HUES64 (cell line): ENCODE data around the gene FJX1.

ENCODE experiments used
- H3K27ac ChIP-seq: 2 replicates; pipeline ENCODE4 v1.7.0; 2013; ENCODE audit warnings: low read depth, low read length, inconsistent platforms
- H3K27me3 ChIP-seq: 2 replicates; pipeline ENCODE4 v1.6.1; 2013; ENCODE audit warnings: mild to moderate bottlenecking, low read length; ENCODE audit not compliant: insufficient read depth
- H3K36me3 ChIP-seq: 2 replicates; pipeline ENCODE4 v1.6.1; 2013; ENCODE audit warnings: mild to moderate bottlenecking, low read length; ENCODE audit not compliant: insufficient read depth
- H3K4me1 ChIP-seq: 2 replicates; pipeline ENCODE4 v1.6.1; 2013; ENCODE audit warnings: mild to moderate bottlenecking, low read length, moderate library complexity; ENCODE audit not compliant: insufficient read depth
- H3K4me3 ChIP-seq: 2 replicates; pipeline ENCODE4 v1.5.1; 2013; ENCODE audit warnings: mild to moderate bottlenecking, low read length, moderate library complexity
- H3K9ac ChIP-seq: 2 replicates; pipeline ENCODE4 v1.6.1; 2013; ENCODE audit warnings: mild to moderate bottlenecking, low read depth, low read length
- H3K9me3 ChIP-seq: 2 replicates; pipeline ENCODE4 v1.6.1; 2013; ENCODE audit warnings: low read depth, low read length; ENCODE audit not compliant: insufficient read depth
- WGBS: fragments of 150-250, 120-280 bp; methylation state at CpG from one replicate; pipeline ENCODE4 v1.1.7; 2013; ENCODE audit warnings: missing lambda C conversion rate; 5-methylcytosine and 5-hydroxymethylcytosine counted together

Gene FJX1

DNA sequence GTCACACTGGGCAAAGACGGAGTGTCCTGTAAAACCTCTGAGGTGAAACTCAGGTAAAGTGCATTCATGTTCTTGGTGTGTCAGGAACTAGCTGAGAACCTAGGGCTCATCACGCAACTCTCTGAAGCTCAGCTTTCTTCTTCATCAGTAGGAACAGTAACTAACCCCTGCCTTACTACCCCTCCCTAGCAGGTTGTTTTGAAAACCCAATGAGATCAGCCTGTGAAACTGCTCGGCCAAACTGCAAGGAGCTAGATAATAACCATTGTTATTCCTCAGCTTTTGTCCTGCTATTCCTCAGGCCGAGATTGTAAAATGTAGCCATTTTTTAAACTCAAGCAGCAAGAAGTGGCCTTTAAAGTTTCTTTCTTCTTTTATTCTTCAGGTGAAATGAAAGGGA lies 9.8 kb upstream of the FJX1 start:
- Histone ChIP-seq H3K27me3 (no peaks in the 10 kb centered on the region), H3K36me3 (no peaks in the 10 kb centered on the region), H3K9me3 (no peaks in the 10 kb centered on the region), H3K27ac (no peak overlapping the region), H3K4me3 (no peak overlapping the region), H3K4me1 (peaks cover 17% of the 10 kb centered on the region), H3K9ac (no peak overlapping the region)
- 50% methylated on average over 4 of the region's 4 CpGs for WGBS

DNA sequence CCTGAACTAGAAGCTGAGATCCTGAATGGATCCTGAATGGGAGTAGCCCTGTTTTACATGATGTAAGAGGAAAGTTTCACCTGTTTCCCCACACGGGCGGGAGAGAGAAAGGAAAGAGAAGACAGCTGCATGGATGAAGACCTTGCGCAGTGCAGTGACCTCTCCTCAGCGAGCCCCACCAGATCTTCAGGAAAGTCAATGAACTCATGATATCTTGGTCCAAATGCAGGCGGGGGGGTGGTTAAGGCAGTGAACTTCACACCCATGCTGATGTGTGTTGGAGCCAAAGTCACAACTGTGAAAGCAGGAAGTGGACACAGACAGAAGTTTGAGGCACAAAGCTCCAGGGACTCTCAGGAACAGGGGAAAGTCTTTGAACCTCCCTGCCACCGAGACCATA lies 8.6 kb upstream of the FJX1 start:
- Histone ChIP-seq H3K4me3 (no peak overlapping the region), H3K4me1 (peaks cover 17% of the 10 kb centered on the region), H3K36me3 (no peaks in the 10 kb centered on the region), H3K9me3 (no peaks in the 10 kb centered on the region), H3K9ac (no peak overlapping the region), H3K27me3 (no peaks in the 10 kb centered on the region), H3K27ac (no peak overlapping the region)
- WGBS, result 93% methylated on average over 6 of the region's 6 CpGs

DNA sequence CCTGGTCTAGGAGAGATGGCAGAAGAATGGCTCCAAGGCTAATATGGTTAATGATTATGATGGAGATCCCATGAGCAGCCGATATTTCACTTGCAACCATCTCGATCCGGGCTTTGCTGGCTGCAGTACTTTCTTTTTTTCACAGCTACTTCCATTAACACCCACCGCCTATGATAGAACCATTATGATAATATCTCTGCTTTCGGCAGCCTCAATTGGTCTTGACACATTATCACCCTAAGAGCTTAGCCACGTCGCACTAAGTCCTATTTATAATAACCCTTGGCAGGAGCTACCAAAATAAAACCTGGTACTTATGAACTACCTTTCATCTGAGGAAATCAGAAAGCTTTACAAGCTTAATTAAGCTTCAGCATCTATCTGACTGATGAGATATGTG lies 7.6 kb upstream of the FJX1 start:
- H3K4me3 ChIP-seq, result no peak overlapping the region
- WGBS, result 93% methylated on average over 7 of the region's 7 CpGs

DNA sequence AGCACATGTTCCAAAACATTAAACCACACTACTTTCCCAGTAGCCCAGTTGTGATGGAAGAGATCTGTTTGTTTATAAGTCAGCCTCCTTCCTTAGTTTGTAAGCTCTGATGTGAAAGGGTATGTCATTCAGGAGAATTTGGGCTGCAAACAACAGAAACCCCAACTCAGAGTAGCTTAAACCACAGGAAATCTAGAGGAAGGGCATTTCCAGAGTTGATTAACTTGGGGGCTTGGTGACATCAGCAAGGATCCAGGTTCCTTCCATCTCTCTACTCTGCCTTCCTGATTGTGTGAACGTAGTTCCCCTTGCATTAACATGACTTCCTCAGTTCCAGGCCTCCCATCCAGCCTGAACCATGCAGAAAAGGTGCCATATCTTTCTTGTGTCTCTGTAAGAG lies 6.5 kb upstream of the FJX1 start:
- H3K36me3 ChIP-seq, result no peaks in the 10 kb centered on the region
- WGBS, result 92% methylated on average over 1 of the region's 1 CpG
- no peak overlapping the region for H3K27ac ChIP-seq
- H3K27me3 ChIP-seq, result peaks cover 4% of the 10 kb centered on the region
- H3K4me1 ChIP-seq, result peaks cover 35% of the 10 kb centered on the region
- no peaks in the 10 kb centered on the region for H3K9me3 ChIP-seq
- H3K9ac ChIP-seq, result no peak overlapping the region
- H3K4me3 ChIP-seq, result no peak overlapping the region

More for the DNA sequence above, 7.6 kb upstream of the FJX1 start:
- no peaks in the 10 kb centered on the region for H3K27me3 ChIP-seq
- H3K9me3 ChIP-seq, result no peaks in the 10 kb centered on the region
- H3K36me3 ChIP-seq, result no peaks in the 10 kb centered on the region
- H3K9ac ChIP-seq, result no peak overlapping the region
- H3K27ac ChIP-seq, result no peak overlapping the region
- peaks cover 25% of the 10 kb centered on the region for H3K4me1 ChIP-seq

DNA sequence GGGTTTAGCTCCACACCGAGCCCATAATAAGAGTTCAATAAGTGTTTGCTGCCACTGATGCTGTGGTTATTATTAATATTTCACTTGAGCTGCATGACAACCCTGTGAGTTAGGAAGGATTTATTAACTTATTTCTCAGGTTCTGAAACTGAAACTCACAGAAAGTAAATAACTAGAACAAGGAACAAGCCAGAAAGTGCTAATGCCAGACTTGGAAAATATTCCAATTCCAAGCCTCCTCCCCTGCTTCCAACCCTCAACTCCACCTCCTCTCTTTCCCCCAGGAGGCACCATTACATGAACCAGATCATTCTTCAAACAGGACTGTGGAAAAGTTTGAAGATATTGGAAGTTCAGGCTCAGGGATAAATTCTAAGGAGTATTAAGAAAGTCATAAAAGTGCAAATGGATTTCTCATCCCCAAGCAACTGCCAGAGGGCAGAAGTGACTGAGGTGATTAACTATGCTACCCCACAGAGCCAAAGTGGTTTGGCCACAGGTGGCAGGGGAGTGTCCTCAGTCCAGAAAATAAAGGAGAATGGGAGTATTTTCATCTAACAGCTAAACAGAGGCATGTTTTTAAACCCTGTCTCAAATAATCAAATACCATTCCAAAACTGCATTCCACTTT lies 3.2 kb upstream of the FJX1 start:
- H3K27ac ChIP-seq, result no peak overlapping the region
- H3K9me3 ChIP-seq, result no peaks in the 10 kb centered on the region
- no peak overlapping the region for H3K9ac ChIP-seq
- WGBS, result 96% methylated on average over 1 of the region's 1 CpG
- no peaks in the 10 kb centered on the region for H3K36me3 ChIP-seq
- no peak overlapping the region for H3K4me3 ChIP-seq
- H3K27me3 ChIP-seq, result peaks cover 22% of the 10 kb centered on the region
- H3K4me1 ChIP-seq, result peaks cover 26% of the 10 kb centered on the region; the same call in 1 of the 2 replicates

DNA sequence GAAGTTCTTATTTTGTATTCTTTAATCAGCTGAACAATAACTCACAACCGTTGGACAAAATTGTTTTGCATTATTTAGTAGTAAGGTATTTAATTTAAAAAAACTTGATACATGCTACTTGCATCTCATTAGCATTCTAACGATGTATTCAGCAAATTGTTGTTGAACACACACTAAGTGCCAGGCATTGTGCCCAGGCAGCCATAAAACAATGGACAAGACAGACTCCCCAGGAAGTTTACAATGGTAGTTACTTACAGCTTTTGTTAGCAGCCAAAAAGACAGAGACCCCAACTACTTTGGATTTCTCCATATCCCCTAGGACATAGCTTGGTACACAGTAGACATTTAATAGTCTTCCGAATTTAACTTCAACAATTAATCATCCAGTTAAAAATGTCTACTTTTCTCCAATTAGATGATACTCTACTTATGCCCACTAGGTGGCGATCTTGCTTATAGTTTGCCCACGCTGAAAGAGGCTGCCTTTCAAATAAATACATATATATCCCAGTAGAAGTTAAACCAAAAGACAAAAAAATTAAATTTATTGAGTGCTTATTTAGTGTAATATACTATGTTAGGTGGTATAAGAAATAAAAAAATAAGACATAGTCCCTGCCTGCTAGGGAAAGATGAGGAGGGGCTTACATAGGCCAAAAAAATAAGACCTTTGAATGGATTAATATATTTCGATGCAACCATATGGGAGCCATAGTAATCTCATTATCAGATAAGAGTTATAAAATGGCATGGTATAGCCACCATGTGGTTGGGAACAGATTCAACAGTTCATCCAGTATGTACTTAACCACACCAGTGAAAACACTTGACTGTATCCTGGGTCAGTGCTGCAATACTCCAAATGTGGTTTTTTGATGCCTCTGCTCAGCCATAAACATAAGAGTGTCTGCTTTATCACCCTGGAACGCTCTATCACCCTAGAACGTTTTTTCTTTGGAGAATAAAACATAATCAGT lies 2.0 kb upstream of the FJX1 start:
- Histone ChIP-seq H3K4me3 (no peak overlapping the region), H3K9ac (no peak overlapping the region), H3K4me1 (peaks cover 34% of the 10 kb centered on the region), H3K27me3 (peaks cover 34% of the 10 kb centered on the region), H3K36me3 (peaks cover 5% of the 10 kb centered on the region; the same call in 1 of the 2 replicates), H3K9me3 (no peaks in the 10 kb centered on the region), H3K27ac (no peak overlapping the region)
- 37% methylated on average over 7 of the region's 8 CpGs for WGBS

DNA sequence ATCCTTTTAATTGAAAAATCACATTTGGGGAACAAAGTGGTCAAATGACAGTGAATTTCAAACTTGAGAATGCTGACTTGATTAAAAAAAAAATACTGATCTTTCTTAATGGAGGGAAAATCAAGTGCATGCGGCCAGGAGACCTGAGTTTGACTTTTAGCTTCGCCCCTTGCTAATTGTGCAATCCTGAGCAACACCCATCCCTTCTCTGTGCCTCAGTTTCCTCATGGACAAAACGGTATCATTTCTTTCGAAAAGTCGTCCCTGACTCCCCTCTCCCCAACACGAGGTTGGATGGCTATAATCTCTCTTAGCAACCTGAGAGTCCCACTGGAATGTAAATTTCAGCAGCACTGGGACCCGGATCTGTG lies 959 bp upstream of the FJX1 start:
- Histone ChIP-seq H3K9ac (no peak overlapping the region), H3K4me1 (peaks cover 45% of the 10 kb centered on the region), H3K36me3 (peaks cover 8% of the 10 kb centered on the region; the same call in 1 of the 2 replicates), H3K4me3 (peak overlapping the region; percentile 71), H3K9me3 (no peaks in the 10 kb centered on the region), H3K27ac (no peak overlapping the region), H3K27me3 (peaks cover 34% of the 10 kb centered on the region)
- WGBS, result 49% methylated on average over 7 of the region's 7 CpGs

DNA sequence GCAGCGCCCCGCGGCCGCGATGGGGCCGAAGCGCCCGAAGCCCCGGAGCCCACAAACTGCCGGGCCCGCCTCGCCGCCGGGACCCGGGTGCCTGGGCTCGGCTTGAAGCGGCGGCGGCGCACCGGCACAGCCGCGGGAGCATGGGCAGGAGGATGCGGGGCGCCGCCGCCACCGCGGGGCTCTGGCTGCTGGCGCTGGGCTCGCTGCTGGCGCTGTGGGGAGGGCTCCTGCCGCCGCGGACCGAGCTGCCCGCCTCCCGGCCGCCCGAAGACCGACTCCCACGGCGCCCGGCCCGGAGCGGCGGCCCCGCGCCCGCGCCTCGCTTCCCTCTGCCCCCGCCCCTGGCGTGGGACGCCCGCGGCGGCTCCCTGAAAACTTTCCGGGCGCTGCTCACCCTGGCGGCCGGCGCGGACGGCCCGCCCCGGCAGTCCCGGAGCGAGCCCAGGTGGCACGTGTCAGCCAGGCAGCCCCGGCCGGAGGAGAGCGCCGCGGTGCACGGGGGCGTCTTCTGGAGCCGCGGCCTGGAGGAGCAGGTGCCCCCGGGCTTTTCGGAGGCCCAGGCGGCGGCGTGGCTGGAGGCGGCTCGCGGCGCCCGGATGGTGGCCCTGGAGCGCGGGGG lies 346 bp downstream of the FJX1 start:
- H3K27ac ChIP-seq, result peak overlapping the region; percentile 22; the same call in 1 of the 2 replicates
- peak overlapping the region; percentile 71 for H3K4me3 ChIP-seq
- H3K9ac ChIP-seq, result peak overlapping the region; percentile 80
- H3K9me3 ChIP-seq, result no peaks in the 10 kb centered on the region
- H3K4me1 ChIP-seq, result peaks cover 47% of the 10 kb centered on the region
- H3K36me3 ChIP-seq, result peaks cover 8% of the 10 kb centered on the region; the same call in 1 of the 2 replicates
- WGBS, result under 1% methylated on average over 91 of the region's 91 CpGs
- peaks cover 34% of the 10 kb centered on the region for H3K27me3 ChIP-seq

DNA sequence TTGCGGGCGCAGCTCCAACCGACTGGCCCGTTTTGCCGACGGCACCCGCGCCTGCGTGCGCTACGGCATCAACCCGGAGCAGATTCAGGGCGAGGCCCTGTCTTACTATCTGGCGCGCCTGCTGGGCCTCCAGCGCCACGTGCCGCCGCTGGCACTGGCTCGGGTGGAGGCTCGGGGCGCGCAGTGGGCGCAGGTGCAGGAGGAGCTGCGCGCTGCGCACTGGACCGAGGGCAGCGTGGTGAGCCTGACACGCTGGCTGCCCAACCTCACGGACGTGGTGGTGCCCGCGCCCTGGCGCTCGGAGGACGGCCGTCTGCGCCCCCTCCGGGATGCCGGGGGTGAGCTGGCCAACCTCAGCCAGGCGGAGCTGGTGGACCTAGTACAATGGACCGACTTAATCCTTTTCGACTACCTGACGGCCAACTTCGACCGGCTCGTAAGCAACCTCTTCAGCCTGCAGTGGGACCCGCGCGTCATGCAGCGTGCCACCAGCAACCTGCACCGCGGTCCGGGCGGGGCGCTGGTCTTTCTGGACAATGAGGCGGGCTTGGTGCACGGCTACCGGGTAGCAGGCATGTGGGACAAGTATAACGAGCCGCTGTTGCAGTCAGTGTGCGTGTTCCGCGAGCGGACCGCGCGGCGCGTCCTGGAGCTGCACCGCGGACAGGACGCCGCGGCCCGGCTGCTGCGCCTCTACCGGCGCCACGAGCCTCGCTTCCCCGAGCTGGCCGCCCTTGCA lies 1.0 kb downstream of the FJX1 start:
- peak overlapping the region; percentile 80 for H3K9ac ChIP-seq
- H3K4me3 ChIP-seq, result peak overlapping the region; percentile 71
- H3K27me3 ChIP-seq, result peaks cover 34% of the 10 kb centered on the region
- H3K36me3 ChIP-seq, result peaks cover 8% of the 10 kb centered on the region; the same call in 1 of the 2 replicates
- WGBS, result under 1% methylated on average over 84 of the region's 84 CpGs
- H3K27ac ChIP-seq, result no peak overlapping the region
- no peaks in the 10 kb centered on the region for H3K9me3 ChIP-seq
- peaks cover 47% of the 10 kb centered on the region for H3K4me1 ChIP-seq

DNA sequence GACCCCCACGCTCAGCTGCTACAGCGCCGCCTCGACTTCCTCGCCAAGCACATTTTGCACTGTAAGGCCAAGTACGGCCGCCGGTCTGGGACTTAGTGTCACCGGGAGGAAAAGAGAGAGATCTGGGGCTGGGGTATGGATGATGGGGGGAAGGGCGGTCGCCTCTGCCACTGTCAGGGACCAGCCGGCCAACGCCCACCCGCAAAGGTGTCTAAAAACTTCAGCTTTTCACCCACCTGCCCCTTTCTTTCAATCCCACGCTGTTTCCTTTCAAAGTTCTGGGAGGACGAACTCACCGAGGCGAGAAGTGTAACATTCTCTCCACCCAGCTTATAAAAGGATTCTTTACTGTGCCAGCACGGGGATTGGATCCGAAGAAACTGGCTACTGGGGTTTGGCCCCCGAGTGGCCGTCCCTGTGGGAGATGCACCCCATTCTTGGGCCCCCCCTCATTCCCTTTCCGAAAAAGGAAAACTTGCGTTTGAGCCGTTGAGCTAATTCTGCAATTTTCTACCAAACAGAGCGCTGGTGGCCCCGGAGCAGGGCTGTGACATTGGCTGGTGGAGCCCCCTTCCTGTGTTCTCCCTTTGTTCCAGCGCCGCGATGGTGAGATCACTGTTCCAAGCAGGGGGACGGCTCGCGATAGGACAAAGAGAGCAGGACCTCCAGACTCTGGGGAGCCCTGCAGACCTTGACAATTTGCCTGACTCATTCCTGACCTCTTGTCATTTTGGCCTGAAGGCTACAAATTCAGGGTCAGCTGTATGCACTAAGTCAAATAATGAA lies 1.8 kb downstream of the FJX1 start:
- H3K27me3 ChIP-seq, result peaks cover 34% of the 10 kb centered on the region
- WGBS, result 1% methylated on average over 33 of the region's 33 CpGs
- no peaks in the 10 kb centered on the region for H3K9me3 ChIP-seq
- H3K4me1 ChIP-seq, result peaks cover 45% of the 10 kb centered on the region
- peak overlapping the region; percentile 46; the same call in 1 of the 2 replicates for H3K27ac ChIP-seq
- peak overlapping the region; percentile 71 for H3K4me3 ChIP-seq
- H3K36me3 ChIP-seq, result peaks cover 8% of the 10 kb centered on the region; the same call in 1 of the 2 replicates
- peak overlapping the region; percentile 80 for H3K9ac ChIP-seq
